ENCODE results near the gene ANKH. TPM values are rescaled to one million over a fixed set of nuclear protein-coding genes. Genes with fewer than 3 reads are reported as not detected.

Gene ANKH
- polyA plus RNA-seq, 1 experiment = 14.2 TPM

- TF ChIP-seq CTCF (IDR thresholded peaks at IDR 0.05; ENCODE audit: low read depth, low read length) = no peak
- no peaks in the 10 kb centered on the region for H3K9me3 ChIP-seq (ENCODE audit: control insufficient read depth, insufficient read depth, low read length)
- no peaks in the 10 kb centered on the region for H3K27me3 ChIP-seq (ENCODE audit: control insufficient read depth, insufficient read depth, low read length)
- POLR2A ChIA-PET = no interaction called here
- DNase-seq (ENCODE audit: low read depth, low spot score) = no peak
- CTCF ChIA-PET = interaction anchor here (0.7 to 1.4 kb wide), 2 partner anchors 253 to 694 kb away, joined by 3 read pairs; no protein-coding TSS in a partner anchor
- H3K4me3 ChIP-seq (ENCODE audit: low read depth, low read length) = no peak overlapping the region
- H3K27ac ChIP-seq (ENCODE audit: low read depth, low read length) = no peak overlapping the region
These were observed 200.2 kb downstream of the ANKH start for GRCh38 chr5:14671414-14671813.

GRCh38 chr5:14669975-14670374, 201.6 kb downstream of the ANKH start:
- DNase-seq (ENCODE audit: low read depth, low spot score) = no peak
- TF ChIP-seq CTCF (IDR thresholded peaks at IDR 0.05; ENCODE audit: low read depth, low read length) = no peak
- no peaks in the 10 kb centered on the region for H3K9me3 ChIP-seq (ENCODE audit: control insufficient read depth, insufficient read depth, low read length)
- no peak overlapping the region for H3K27ac ChIP-seq (ENCODE audit: low read depth, low read length)
- POLR2A ChIA-PET = no interaction called here
- H3K27me3 ChIP-seq (ENCODE audit: control insufficient read depth, insufficient read depth, low read length) = no peaks in the 10 kb centered on the region
- CTCF ChIA-PET = interaction anchor here (1.0 to 1.4 kb wide), 2 partner anchors 15 to 334 kb away, joined by 3 to 4 read pairs; no protein-coding TSS in a partner anchor
- H3K4me3 ChIP-seq (ENCODE audit: low read depth, low read length) = no peak overlapping the region

- Histone ChIP-seq H3K27ac (ENCODE audit: low read depth, low read length) (no peak overlapping the region), H3K9me3 (ENCODE audit: control insufficient read depth, insufficient read depth, low read length) (no peaks in the 10 kb centered on the region; the same call in 1 of the 2 replicates), H3K4me3 (ENCODE audit: low read depth, low read length) (no peak overlapping the region), H3K27me3 (ENCODE audit: control insufficient read depth, insufficient read depth, low read length) (no peaks in the 10 kb centered on the region)
- ChIA-PET POLR2A (no interaction called here), CTCF (interaction anchor here (1.4 kb wide), 1 partner anchor 334 kb away, joined by 3 read pairs; no protein-coding TSS in a partner anchor)
- DNase-seq (ENCODE audit: low read depth, low spot score) = no peak
- no peak for TF ChIP-seq CTCF (IDR thresholded peaks at IDR 0.05; ENCODE audit: low read depth, low read length)
These were observed 202.2 kb downstream of the ANKH start for GRCh38 chr5:14669415-14669814.

GRCh38 chr5:14668181-14668591, 203.4 kb downstream of the ANKH start:
- no peaks in the 10 kb centered on the region; the same call in 1 of the 2 replicates for H3K9me3 ChIP-seq (ENCODE audit: control insufficient read depth, insufficient read depth, low read length)
- ChIA-PET POLR2A (interaction anchor here (0.6 kb wide), 1 partner anchor 563 kb away, joined by 8 read pairs; no protein-coding TSS in a partner anchor), CTCF (no interaction called here)
- no peaks in the 10 kb centered on the region for H3K27me3 ChIP-seq (ENCODE audit: control insufficient read depth, insufficient read depth, low read length)
- no peak overlapping the region for H3K27ac ChIP-seq (ENCODE audit: low read depth, low read length)
- no peak for TF ChIP-seq CTCF (IDR thresholded peaks at IDR 0.05; ENCODE audit: low read depth, low read length)
- H3K4me3 ChIP-seq (ENCODE audit: low read depth, low read length) = no peak overlapping the region
- no peak for DNase-seq (ENCODE audit: low read depth, low spot score)

- Histone ChIP-seq H3K27me3 (ENCODE audit: control insufficient read depth, insufficient read depth, low read length) (no peaks in the 10 kb centered on the region), H3K27ac (ENCODE audit: low read depth, low read length) (no peak overlapping the region), H3K4me3 (ENCODE audit: low read depth, low read length) (no peak overlapping the region), H3K9me3 (ENCODE audit: control insufficient read depth, insufficient read depth, low read length) (no peaks in the 10 kb centered on the region; the same call in 1 of the 2 replicates)
- DNase-seq (ENCODE audit: low read depth, low spot score) = no peak
- POLR2A ChIA-PET = no interaction called here
- TF ChIP-seq CTCF (IDR thresholded peaks at IDR 0.05; ENCODE audit: low read depth, low read length) = no peak
- CTCF ChIA-PET = interaction anchor here (1.4 to 1.7 kb wide), 2 partner anchors 19 to 59 kb away, joined by 5 to 9 read pairs; no protein-coding TSS in a partner anchor
These were observed 203.8 kb downstream of the ANKH start for GRCh38 chr5:14667770-14668169.
